NCI-H2171 treated with DMSO at 0.1 percent for 48 hours (cell line): Measurements from ENCODE around the gene SEMA3A.
A peak's percentile ranks its signal among the peaks of the same experiment; 100 is the strongest.
"Not testable (repeated sequence)": the region's sequence is repeated elsewhere in the genome, so short reads cannot be mapped to it uniquely, and the experiment has no call there.

ENCODE experiments used
- DNase-seq: peaks from one replicate; lab custom pipeline; 2025; lab: John Stamatoyannopoulos, UW

The SEMA3A gene

DNA sequence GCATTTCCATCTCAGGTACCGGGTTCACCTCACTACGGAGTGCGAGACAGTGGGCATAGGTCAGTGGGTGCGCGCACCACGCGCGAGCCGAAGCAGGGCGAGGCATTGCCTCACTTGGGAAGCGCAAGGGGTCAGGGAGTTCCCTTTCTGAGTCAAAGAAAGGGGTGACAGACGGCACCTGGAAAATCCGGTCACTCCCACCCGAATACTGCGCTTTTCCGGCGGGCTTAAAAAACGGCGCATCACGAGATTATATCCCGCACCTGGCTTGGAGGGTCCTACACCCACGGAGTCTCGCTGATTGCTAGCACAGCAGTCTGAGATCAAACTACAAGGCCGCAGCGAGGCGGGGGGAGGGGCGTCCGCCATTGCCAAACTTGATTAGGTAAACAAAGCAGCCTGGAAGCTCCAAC lies 132.1 kb downstream of the SEMA3A start:
- DNase-seq: not testable (repeated sequence)

DNA sequence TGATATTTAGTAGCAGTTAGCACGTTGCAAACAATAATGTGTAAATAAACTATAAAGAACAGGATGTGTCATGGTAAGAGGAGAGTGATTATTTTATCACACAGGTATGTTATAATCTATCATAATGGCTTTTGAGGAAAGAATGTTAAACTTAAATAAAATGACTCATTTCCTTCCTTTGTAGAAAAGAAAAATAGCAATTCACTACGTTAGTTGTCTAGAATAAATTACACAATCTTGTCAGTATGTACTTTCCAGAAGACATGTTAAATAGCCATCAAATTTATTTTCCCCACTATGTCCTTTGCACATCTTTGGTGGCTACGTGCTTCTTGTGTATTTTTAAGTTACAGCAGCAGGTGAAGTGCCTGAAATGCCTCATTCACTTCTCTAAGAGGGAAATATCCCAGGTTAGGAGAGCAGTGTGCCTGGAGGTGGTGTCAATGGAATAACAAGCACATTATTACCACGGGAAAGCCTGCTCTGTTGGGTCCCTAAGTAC lies 133.8 kb downstream of the SEMA3A start:
- no peak for DNase-seq

DNA sequence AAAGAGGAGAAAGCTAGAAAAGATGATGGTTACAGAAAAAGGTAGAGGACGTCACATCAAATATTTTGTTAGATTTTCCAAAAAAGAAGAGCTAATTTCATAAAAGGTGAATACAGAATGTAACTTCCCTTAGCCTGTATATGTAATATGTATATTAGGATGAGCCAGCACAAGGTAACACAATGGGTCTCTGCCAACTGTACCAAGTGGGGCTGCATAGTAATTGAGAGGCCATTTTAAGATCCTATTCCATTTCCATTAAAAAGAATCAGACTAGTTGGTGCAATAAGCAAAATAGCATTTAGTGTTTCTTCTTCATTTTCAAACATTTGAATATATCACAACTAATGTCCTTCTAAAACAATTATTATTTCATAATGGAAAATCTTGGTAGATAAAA lies 134.6 kb downstream of the SEMA3A start:
- DNase-seq: no peak

DNA sequence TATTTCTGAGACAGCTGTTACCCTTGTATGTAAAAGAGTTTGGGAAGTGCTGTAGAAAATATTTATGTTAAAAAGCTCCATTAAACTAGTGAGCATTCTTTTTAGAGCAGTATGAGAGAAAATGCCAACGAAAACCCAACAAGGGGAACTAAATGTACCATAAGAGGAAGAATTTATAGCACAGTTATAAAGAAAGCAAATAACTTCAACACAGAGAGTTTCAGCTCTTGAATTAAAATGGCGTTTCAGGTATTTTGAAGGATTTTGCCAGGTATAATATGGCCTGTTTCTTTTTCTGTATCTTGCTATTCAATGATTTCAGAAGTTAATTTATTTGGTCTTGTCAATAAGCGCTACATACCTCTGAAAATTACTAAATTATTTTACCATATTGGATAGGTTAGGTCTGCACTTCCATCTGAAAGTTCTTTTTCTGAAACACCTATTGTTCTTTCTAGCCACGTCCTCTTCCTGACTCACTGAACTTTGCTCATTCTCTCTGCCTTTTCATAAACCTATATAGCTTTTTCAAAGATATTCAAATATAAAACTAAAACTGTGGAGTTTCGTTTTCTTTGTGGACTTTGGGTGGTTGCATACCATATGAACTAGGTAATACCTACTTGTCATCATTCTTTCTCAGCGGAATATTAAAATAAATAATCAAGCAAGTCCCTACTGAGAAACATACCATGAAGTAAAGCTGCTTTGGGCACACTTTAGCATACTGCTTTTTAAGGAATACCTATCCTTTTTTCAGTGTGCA lies 136.1 kb downstream of the SEMA3A start:
- no peak for DNase-seq

DNA sequence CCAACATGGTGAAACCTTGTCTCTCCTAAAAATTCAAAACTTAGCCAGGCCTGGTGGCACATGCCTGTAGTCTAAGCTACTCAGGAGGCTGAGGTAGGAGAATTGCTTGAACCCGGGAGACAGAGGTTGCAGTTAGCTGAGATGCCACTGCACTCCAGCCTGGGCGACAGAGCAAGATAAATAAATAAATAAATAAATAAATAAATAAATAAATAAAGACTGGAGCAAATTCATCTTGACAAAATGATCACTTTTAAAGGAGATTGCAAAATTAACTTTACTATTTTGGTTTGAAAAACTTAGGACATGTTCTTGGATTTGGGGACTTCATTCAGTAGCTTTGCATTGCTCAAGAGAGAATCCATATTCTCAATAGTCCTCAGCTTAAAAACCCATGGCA lies 137.0 kb downstream of the SEMA3A start:
- DNase-seq: no peak

DNA sequence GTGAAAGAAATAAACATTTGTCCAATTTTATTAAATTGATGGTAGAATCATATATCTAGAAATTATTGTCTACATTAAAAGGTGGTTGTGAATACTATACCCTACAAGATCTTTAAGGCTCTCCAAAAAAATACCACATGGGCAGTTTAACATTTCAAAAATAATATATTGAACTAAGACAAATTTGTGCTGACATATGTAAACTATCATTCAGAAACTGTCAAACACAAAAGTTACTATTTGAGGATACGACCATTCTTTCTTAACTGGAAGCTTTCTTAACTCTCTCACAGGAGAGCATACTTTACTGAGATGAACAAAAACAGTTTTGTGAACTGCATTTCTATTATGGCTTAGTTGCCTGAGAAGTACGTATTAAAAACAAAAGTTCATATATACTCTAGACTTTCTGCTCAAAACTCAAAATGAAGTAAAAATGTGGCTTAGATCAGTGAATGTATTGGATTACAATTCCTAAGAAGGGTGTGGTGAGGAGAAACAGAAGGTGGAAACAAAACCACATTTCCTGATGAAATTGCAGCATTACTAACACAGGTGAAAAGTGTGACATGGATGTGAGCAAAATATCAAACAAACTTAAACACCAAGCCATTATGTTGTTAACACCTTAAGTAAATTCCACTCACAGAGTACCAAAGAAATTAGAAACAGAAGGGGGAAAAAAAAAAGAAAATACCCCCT lies 138.5 kb downstream of the SEMA3A start:
- no peak for DNase-seq

DNA sequence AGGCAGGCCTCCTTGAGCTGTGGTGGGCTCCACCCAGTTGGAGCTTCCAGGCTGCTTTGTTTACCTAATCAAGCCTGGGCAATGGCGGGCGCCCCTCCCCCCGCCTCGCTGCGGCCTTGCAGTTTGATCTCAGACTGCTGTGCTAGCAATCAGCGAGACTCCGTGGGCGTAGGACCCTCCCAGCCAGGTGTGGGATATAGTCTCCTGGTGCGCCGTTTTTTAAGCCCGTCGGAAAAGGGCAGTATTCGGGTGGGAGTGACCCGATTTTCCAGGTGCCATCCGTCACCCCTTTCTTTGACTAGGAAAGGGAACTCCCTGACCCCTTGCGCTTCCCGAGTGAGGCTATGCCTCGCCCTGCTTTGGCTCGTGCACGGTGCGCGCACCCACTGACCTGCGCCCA lies 139.4 kb downstream of the SEMA3A start:
- not testable (repeated sequence) for DNase-seq

DNA sequence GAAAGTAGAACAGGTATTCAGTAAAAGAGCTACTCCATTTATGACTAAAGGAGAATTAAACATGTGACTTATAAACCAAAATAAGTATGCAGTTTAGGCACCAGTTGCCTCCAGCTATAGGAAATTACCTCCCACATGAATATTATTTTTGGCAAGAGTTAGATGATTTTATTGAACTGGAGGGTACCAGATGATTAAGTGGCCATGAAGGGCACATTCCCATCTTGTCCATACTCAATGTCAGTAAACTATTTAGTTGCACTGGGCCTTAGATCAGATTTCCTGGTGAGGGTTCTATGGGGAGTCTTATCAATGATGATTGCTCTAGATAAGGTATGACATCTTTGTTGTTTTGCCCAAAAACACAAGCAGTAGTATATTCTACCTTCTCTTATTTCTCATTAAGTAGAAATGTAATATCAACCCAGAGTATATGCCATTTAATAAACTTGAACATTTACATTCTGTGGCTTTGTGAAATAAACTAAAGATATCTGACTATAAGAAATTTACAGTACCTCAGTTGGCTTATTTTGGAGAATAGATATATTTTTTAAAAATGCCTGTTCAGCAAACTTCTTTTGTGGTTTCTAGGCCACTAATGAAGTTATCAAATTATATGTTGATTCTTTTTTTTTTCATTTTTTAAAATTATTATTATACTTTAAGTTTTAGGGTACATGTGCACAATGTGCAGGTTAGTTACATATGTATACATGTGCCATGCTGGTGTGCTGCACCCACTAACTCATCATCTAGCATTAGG lies 145.3 kb downstream of the SEMA3A start:
- DNase-seq: no peak

DNA sequence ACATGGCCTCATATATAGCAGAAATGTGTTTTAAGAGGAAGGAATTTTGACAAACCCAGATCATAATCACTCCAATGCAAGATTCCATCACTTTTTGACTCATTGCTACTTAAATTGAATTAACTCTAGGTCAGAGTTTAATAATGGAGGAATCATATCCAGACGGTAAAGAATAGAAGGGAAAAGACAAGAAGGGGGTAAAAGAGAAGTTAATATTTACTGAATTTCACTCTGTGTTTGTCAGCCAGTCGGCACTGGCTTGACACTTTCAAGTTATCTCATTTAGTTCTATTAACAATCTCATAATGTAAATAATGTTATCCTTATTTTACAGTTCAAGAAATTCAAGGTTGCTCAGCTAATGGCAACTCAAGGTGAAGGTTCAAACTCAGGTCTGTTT lies 147.5 kb downstream of the SEMA3A start:
- no peak for DNase-seq

DNA sequence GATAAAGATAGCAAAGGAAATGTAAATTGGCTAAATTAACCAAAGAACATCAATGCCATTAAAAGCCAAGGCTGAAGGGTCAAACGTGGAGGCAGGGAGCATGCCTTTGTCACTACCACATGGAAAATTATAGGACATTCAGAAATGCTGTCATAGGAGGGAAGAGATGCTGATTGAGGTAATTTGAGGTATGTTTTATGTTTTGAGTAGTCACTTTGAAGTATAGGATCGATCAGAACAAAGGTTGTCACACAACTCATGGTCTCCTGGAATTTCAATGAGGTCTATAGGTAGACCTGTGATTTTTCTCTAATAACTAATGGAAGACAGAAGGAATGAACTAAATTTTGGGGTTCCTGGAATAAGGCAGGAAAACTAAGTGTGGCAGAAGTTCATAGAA lies 149.8 kb downstream of the SEMA3A start:
- no peak for DNase-seq

DNA sequence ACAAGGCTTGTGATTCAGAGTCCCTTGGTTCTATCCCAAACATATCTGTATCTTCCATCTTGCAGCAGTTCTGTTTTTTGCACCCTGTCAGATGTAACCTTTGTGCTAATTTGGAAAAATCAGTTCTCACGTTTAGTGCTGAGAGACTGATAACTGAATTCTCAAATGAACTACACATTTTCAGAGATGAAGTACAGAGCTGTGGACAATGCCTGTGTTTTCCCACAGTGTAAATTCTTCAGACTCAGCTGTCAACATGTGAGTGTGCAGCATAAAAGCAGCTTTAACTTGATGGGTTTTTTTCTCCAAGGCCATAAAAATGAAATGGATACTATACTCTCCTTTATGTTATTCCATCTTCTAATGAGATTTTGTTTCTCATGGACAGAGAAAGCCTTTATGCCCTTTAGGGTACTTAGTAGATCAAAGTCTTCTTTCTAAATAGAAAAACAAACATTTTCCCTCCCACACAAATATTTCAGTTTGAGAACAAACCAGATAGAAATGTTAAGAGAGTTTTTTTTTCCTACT lies 150.9 kb downstream of the SEMA3A start:
- no peak for DNase-seq

DNA sequence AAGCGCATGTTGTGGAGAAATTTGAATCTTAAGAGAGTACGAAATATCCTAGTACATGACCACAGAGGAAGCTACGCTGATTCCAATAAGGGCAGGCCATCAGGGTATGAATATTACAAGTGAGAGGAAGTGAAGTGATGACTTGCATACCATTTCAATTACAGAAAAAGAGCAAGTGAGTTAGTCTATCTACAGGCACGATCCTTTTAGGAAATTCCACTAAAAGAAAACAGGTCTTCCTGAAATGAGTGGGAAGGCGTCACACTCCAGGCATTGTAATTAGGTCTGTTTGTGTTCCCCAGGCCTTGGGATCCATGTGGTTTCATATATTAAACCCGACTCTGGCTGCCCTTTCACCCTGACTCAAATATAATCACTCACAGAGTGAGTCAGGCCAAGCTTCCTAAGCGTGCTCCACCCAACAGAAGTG lies 152.5 kb downstream of the SEMA3A start:
- DNase-seq: no peak

DNA sequence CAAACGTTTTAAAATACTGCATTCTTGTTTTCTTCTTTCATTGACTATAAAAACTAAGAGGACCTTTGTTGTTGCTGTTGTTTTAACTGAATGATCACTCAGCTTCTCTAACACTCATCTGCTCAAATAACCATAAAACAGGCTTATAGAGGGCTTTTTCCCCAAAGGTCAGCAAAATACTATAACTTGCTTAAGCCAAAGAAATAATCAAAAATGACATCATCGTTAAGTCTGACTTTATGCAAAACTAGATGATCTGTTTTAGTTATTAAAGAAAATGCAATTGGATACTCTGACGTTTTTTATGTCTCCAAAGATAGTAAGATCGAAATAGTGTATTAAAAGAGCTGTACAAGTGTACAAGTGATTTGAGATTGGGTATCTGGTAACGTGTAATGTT lies 152.9 kb downstream of the SEMA3A start:
- DNase-seq: no peak

DNA sequence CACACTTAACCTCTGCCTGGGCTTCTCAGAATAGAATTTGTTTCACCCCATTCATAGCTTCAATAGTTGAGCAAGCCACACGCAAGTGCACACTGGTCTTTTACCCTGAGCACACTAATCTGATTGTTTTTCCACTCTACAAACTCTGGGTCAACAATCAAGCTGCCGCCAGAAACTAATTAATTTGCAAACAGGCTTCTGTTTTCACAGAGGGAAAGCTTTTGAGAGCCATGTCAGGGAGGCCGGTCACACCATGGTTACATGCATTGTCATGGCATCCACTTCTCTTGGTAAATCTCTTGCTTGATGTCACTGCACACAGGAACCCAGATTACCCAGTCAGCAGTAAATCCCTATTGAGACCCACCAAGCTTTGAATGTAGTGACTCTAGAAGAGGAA lies 154.2 kb downstream of the SEMA3A start:
- DNase-seq: no peak

DNA sequence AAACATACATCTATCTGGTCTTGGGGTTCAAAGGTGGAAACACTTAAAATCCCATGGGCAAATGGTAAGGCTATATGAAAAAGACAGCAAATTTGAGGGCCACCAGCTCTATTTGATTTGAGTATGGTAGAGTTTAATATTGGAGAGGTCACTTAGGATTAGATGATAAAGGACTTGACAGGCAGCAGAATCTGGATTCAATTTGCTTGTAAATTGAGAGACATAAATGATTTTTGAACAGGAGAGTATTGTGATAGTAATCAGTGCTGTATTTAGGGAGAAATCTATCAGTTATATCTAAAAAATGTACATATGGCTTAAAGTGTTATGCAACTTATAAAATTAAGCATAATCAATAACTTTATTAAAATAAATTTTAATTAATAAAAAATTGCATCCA lies 155.2 kb downstream of the SEMA3A start:
- no peak for DNase-seq

DNA sequence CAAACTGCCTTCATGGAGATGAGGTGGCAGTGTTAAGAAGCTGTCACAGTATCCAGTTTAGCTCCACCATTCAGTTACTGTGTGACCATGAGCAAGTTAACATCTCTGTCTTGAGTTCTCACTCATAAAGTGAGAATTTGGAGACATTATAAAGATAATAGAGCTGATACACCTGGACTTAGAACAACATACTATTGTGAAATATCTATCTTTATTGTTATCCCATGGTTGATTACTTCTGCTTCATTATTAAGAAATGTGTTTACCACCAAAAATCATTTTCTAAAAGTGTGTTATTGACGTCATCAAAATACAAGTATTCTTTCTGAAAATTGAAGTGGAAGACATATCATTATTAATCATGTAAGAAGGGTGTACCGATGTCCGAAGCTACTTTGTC lies 166.9 kb downstream of the SEMA3A start:
- no peak for DNase-seq

DNA sequence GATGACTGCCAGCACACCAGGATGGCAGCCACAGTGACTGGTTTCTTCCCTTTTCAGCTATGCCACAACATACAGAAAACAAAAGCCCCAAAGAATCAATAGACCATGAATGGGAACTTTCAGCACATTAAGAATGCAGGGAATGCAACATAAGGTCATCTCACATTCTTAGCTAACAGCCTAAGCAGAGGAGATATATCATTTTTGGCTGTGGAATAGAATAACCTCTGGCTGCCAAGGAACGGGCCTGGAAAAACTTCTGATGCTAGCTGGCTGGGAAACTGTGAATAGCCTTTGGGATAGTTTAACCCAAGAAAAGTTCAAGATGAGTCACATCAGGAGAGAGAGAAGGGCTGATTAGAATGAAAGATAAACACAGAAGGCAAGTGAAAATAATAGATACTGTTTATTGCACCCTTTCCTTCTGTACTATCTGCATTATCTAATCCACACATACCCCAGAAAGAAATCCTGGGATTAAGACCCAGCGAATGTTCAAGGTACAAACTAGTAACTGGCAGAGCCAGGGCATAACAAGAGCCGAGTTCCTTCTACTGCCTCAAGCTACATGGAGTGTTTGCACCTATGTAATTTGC lies 169.2 kb downstream of the SEMA3A start:
- no peak for DNase-seq

DNA sequence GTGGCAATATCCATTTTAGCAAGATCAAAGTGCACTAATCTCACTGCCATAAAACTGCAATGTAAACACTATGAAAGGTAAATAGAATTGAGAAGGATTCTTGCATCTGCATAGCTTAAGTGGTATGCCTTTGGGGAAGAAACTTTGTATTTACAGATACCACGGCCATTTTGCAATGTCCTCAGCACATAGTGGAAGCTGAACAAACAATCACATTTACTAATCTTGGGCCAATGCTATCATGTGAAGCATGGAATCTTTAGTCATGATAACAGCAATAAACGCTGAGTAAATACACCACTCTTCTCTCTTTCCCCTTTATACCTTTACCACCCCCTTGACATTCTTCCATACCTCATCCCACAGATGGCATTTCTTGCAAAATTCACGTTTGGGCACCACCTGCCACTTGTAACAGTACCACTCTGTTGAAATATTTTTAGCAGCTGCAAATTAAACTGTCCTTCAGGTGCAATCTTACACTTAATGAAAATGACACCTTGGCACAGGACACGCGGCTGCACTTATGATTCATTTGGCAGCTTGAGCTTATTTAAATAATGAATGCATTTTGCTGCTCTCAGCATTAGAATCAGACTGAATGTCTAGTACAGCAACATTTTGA lies 171.8 kb downstream of the SEMA3A start:
- peak; percentile 96 for DNase-seq

DNA sequence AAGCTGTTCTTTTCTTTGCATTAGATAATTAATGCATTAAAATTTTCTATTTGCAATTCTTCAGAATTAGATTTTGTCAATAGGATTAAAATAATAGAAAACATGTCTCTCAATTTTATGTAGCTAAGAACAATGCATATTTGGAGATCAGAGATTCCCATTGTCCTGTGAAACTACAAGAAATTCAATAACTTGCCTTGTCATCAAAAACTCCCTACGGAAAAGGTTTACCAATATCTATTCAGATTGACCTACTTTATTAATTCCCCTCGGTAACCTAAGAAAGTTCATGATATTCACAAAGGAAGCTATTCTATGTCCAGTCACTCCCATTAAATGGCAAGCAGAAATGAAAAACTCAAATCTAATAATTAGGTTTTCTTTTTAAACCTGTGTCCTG lies 172.6 kb downstream of the SEMA3A start:
- no peak for DNase-seq

DNA sequence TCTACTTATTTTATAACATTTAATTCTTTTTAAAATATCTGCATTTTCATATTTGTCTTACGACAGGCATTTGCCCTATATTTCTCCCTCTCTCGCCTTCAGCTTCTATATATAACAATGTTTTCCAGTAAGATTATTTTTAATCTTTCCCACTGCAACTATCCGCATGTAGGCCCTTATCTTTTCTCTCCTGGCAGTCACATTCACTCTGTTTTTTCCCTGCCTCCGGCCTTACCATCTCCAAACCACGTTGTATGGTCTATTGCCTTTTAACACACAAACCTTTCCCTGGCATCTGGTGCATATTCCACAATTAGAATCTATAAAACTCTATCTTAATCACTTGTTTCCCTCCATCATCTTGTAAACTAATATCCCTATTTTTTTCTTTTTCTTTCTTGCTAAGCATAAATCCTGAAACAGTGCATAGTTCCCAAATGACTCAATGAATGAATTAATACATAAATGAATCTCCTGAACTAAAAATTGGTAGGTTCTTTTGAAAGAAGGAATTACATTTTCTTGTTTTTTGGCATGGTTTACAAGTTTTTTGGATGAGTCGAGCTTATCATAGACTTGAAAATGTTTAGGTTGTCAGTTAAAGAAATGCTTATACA lies 173.2 kb downstream of the SEMA3A start:
- DNase-seq: peak; percentile 49

DNA sequence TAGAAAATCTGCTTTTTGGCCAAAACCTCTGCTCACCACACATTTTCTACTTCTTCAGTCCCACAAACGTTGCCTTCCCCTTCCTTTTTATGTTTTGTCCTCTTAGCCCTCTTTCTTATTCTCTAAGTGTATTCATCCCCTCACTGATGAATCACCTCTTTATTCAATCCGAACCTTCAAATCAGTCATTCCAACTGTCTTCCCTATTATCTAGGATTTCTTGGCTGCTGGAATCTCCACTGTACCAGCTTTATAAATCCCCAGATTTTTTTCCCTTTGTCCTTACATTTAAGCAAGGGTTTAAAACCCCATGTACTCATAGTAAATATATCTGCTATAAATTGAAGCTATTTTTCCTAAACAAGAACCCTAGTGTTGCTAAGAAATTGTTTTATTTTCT lies 176.9 kb downstream of the SEMA3A start:
- DNase-seq: no peak
